ENCODE results near the gene CDC42BPB.

- TF ChIP-seq, protein P1, sequence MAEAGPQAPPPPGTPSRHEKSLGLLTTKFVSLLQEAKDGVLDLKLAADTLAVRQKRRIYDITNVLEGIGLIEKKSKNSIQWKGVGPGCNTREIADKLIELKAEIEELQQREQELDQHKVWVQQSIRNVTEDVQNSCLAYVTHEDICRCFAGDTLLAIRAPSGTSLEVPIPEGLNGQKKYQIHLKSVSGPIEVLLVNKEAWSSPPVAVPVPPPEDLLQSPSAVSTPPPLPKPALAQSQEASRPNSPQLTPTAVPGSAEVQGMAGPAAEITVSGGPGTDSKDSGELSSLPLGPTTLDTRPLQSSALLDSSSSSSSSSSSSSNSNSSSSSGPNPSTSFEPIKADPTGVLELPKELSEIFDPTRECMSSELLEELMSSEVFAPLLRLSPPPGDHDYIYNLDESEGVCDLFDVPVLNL (CRISPR knock-in tag; IDR thresholded peaks at IDR 0.05; ENCODE audit: borderline replicate concordance, low read depth), result no peak
- TF ChIP-seq CTCF (IDR thresholded peaks at IDR 0.05) (no peak), HMGXB4 (CRISPR knock-in tag; IDR thresholded peaks at IDR 0.05) (no peak), E2F1 (CRISPR knock-in tag; IDR thresholded peaks at IDR 0.05) (no peak), ETV6 (CRISPR knock-in tag; IDR thresholded peaks at IDR 0.05) (no peak), RELA (CRISPR knock-in tag; IDR thresholded peaks at IDR 0.05; ENCODE audit: borderline replicate concordance) (no peak), NR3C1 (CRISPR knock-in tag; conservative IDR thresholded peaks at IDR 0.05; ENCODE audit: low read depth) (no peak)
- TF ChIP-seq, protein P2, sequence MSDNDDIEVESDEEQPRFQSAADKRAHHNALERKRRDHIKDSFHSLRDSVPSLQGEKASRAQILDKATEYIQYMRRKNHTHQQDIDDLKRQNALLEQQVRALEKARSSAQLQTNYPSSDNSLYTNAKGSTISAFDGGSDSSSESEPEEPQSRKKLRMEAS (CRISPR knock-in tag; IDR thresholded peaks at IDR 0.05), result no peak
Measured at GRCh38 chr14:103093856-103094405, 36.6 kb upstream of the CDC42BPB start.

Measured in WTC11 (cell line).